GM12865 (cell line): ENCODE measurements around the gene HLCS.

ENCODE experiments used
- DNase-seq: peaks from one replicate; pipeline ENCODE4 v3.0.0; 2010; ENCODE audit warnings: low read depth
- H3K4me3 ChIP-seq: 2 replicates; pipeline ENCODE4 v1.5.1; 2011; ENCODE audit warnings: mild to moderate bottlenecking, low read depth, low read length, control low read depth
- TF ChIP-seq, protein P1 (sequence below): IDR thresholded peaks from 2 replicates; pipeline ENCODE4 v1.5.1; 2011; ENCODE audit warnings: low read length, control low read depth, low read depth, inconsistent platforms; ENCODE audit not compliant: insufficient read depth; ENCODE audit errors: missing control alignments

The HLCS gene

DNA sequence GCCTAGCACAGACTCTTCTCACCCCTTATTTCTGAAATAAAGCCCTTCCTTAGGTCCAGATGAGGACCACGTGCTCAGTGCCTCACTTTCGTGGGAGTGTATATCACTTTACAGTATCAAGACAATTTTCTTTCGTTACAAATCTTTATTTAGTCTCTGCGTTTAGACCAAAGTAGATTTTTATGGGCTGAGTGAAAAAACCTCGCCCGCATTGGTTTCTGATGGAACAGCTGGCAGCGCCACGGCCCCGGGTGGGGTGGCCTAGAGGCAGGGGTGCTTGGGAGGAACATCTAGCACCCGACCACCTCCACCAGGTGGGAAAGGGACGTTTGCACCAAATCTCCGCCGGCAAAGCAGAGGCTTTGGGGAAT lies 260.0 kb downstream of the HLCS start:
- no peak overlapping the region for H3K4me3 ChIP-seq
- TF ChIP-seq, protein P1, sequence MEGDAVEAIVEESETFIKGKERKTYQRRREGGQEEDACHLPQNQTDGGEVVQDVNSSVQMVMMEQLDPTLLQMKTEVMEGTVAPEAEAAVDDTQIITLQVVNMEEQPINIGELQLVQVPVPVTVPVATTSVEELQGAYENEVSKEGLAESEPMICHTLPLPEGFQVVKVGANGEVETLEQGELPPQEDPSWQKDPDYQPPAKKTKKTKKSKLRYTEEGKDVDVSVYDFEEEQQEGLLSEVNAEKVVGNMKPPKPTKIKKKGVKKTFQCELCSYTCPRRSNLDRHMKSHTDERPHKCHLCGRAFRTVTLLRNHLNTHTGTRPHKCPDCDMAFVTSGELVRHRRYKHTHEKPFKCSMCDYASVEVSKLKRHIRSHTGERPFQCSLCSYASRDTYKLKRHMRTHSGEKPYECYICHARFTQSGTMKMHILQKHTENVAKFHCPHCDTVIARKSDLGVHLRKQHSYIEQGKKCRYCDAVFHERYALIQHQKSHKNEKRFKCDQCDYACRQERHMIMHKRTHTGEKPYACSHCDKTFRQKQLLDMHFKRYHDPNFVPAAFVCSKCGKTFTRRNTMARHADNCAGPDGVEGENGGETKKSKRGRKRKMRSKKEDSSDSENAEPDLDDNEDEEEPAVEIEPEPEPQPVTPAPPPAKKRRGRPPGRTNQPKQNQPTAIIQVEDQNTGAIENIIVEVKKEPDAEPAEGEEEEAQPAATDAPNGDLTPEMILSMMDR: no peak
- DNase-seq: no peak

DNA sequence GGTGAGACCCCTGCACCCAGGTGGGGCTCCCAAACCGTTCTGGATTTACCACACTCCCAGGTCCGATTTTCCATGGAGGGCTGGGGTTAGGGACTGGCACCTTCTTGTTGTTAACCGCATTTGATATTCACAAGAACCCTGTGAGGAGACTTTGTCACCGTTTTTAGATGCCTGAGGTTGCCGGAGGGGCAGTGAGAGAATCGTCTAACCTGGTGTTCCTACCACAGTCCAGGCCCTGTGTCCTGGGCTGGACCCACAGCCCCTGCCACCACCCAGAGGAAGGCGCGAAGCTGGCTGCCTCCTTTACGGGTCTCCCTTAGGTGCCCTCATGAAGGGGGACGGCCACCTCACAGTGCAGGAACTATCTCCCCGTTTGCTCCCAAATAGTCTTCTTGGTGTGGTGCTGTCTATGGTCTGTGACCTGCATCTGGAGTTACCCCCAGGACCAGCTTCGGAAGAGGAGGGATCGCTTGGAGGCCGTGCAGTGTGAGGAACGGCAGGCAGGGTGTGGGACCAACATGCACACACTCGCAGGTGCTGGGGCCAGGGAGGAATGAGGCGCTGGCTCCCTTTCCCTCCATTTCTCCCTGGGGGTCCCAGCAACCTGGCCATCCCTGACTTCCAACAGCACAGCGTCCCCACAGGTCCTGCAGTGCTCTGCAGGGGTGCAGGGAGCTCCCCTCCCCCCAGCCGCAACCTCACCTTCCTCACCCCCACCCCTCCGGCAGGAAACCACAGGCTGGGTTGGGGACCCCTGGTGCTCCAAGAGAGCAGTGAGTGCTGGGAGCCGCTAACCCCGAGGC lies 260.6 kb downstream of the HLCS start:
- no peak overlapping the region for H3K4me3 ChIP-seq
- TF ChIP-seq, protein P1: no peak
- no peak for DNase-seq

DNA sequence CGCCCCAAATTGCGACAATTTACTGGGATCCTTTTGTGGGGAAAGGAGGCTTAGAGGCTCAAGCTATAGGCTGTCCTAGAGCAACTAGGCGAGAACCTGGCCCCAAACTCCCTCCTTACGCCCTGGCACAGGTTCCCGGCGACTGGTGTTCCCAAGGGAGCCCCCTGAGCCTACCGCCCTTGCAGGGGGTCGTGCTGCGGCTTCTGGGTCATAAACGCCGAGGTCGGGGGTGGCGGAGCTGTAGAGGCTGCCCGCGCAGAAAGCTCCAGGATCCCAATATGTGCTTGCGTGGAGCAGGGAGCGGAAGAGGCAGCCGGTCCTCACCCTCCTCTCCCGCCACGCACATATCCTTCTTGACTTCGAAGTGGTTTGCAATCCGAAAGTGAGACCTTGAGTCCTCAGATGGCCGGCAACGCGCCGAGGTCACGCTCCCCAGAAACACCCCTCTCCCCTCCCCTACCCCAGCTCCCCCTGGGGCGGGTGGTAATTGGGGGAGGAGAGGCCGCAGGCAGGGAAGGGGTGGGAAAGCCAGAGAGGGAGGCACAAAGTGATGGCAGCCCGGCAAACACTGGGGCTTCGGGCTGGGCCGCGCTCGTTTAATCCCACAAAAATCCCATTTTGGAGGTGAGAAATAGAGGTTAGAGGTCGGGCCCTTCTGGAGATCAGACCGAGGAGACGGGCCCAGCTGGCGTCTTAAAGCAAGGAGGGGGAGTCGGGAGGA lies 261.4 kb downstream of the HLCS start:
- TF ChIP-seq, protein P1: no peak
- no peak overlapping the region for H3K4me3 ChIP-seq
- no peak for DNase-seq

DNA sequence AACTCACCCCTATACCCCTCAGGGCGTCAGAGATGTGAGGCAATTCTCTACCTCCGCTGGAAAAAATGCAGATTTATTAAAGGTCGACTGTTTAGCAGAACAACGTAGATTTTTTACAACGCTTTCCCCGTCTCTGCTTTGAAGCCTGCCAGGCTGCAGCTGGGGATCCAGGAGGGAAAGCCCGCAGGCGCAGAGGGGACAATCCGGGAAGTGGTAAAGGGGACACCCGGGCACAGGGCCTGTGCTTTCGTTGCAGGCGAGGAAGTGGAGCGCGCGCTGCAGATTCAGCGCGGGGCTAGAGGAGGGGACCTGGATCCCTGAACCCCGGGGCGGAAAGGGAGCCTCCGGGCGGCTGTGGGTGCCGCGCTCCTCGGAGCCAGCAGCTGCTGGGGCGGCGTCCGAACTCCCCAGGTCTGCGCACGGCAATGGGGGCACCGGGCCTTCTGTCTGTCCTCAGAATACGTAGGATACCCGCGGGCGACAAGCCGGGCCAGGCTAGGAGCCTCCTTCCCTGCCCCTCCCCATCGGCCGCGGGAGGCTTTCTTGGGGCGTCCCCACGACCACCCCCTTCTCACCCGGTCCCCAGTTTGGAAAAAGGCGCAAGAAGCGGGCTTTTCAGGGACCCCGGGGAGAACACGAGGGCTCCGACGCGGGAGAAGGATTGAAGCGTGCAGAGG lies 262.1 kb downstream of the HLCS start:
- TF ChIP-seq, protein P1: no peak
- H3K4me3 ChIP-seq: no peak overlapping the region
- no peak for DNase-seq

DNA sequence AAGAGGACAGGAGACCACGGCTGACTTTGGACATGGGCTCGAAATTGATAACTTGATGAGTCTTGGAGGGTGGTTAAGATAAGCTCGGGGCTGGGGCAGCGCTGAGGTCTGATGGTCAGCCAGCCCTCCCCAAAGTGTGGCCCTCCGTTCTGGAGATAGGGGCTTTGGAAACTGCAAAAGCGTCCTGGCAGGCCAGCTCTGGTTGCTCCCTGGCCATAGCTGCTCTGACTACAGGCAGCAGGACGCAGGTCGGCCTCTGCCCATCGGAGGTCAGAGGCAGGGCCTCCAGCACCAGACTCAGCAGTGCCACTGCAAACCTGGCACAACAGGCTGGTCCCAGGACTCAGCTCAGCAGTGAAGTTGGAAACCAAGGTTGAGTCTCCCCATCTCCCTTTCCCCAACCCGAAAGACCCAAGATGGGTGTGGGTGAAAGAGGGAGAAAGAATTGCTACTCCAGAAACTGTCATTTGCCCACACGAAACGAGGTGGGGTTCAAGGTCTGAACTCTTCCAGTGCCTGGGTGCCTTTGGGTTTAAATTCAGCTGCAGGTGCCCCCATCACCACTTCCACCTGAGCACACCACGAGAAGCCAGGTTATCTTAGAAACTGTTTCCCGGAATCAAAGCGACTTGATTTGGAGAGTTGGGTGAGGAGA lies 262.7 kb downstream of the HLCS start:
- DNase-seq: no peak
- TF ChIP-seq, protein P1: no peak
- no peak overlapping the region for H3K4me3 ChIP-seq

DNA sequence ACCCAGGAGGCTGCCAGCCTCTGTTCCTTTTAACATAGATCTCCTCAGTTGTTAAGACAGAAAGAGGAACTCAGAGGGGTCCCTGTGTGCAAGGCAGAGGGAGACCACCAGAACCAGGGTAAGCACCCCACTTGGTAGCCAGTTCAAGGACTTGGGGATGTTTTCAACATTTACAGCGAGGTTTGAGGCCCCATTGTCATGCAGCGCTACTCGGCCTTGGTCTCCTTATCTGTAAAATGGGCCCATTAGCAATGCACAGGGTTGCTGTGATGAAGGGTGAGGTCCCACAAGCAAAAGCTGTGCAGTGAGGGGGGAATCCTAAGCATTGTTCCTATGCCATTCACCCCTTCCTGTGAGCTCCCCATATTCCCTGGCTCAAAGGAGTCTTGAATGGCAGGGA lies 263.3 kb downstream of the HLCS start:
- H3K4me3 ChIP-seq: no peak overlapping the region
- no peak for DNase-seq
- TF ChIP-seq, protein P1: no peak
